ENCODE measurements around the gene SGPP1.
"Not testable (repeated sequence)": the region's sequence is repeated elsewhere in the genome, so short reads cannot be mapped to it uniquely, and the experiment has no call there.

Gene SGPP1, protein sequence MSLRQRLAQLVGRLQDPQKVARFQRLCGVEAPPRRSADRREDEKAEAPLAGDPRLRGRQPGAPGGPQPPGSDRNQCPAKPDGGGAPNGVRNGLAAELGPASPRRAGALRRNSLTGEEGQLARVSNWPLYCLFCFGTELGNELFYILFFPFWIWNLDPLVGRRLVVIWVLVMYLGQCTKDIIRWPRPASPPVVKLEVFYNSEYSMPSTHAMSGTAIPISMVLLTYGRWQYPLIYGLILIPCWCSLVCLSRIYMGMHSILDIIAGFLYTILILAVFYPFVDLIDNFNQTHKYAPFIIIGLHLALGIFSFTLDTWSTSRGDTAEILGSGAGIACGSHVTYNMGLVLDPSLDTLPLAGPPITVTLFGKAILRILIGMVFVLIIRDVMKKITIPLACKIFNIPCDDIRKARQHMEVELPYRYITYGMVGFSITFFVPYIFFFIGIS

DNA sequence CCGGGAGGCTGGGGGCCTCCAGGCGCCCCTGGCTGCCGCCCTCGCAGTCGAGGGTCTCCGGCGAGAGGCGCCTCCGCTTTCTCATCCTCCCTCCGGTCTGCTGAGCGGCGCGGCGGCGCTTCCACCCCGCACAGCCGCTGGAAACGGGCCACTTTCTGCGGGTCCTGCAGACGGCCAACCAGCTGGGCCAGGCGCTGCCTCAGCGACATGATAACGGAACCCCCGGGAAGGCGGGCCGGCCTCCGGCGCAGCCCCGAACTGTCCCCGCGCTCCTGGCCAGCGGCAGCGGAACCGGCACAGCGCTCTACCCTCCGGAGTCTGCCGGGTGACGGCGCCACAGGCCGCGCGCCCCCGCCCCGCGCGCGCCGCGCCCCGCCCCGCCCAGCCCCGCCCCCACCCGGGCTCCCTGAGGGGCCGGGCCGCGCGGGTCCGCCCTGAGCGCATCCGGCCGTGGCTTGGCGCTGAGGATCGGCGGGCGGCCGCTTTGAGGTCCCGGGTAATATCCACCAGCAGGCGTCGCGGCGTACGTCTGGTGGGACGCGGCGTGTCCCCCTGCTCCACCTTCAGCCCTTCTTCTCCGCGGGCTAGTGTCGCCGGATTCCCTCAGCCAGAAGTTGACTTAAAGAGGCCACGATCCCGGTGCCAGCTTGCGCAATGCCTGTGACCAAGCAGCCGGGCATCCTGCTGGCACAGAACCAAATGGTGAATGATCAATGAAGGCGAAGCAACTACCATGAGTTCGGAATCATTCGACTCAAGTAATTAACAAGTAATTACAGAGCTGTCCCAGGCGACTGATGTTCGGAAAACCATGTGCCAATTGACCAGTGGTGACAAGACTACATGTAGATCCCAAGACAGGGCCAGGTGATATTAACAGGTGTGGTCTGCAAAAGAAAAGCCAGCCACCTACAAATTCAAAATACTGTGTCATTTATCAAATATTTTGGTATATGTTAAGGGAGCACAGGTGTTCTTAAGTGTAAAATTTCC is at the start of gene SGPP1:
Gene SGPP1 (minus strand): TSS at position 330 of the 993 bp plus-strand sequence. CDS start 121 bp downstream, at position 209.
- DNase-seq = peak; percentile 65

DNA sequence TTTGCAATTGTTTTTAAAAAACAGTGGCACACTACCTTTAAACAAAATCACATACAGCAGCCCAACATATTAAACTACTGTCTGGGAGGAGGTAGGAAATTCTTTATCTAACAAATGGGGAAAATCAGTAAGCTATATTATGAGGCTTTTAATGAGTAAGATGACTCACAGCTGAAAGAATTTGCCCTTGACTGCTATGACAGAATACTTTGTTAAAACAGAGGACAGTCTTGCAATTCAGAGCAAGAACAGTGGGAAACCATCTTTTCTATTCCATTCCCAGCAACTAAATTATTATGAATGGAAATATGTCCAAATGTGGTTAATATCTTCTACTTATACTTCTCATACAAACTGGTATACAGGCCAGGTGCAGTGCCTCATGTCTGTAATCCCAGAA is 49.2 kb upstream of the SGPP1 start:
- no peak for DNase-seq

DNA sequence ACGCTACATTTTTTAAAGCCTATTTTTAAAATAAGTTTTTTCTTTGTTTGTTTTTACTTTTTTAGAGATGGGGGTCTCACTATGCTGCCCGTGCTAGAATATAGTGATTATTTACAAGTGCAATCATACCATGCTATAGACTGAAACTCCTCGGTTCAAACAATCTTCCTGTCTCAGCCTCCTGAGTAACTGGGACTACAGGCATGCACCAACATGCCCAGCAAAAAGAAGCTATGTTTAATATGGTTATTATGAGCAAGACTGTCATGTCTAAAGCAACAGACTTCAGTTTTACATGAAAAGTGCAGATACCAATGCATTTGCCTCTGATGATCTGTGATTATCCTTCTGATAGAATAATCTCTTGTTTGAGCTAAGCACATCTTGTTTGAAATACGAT is 45.6 kb upstream of the SGPP1 start:
- peak; percentile 50 for DNase-seq

DNA sequence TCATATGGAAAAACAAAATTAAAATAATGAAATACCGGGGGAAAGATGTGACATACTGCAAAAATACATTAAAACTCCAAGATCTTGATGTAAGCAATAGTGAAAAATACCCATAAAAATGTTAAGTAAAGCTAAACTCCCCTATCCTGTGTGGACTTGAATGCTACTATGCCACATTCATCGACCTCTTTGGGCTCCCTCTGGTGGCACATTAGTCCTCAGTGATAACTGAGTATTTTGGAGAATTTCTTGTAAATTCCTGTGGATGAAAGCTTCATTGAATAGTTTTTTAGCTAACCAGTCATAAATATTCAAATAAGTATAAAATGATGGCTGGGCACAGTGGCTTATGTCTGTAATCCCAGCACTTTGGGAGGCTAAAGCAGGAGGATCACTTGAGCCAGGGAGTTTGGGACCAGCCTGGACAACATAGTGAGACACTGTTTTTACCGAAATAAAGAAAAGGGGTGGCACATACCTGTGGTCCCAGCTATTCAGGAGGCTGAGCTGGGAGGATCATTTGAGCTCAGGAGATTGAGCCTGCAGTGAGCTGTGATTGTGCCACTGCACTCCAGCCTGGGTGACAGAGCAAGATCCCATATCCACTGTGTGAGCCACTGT is 42.4 kb upstream of the SGPP1 start:
- peak; percentile 1 for DNase-seq

DNA sequence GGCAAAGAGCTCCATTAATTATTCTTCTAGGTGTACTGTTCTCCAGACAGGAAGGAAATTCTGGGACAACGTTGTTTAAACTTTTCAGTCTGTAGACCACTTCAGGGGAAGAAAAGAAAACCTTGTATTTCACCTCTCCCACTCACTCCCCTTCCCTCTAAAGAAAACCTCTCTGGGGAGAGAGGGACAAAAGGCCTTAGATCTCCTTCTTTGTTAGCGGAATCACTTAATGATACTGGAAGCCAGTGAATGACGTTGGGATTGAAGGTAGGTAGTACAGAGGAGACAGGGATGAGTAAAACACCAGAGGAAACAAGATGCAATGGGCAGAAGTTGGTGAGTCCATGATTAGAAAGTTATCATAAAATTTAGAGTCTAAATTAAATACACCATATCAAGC is 38.7 kb upstream of the SGPP1 start:
- no peak for DNase-seq

DNA sequence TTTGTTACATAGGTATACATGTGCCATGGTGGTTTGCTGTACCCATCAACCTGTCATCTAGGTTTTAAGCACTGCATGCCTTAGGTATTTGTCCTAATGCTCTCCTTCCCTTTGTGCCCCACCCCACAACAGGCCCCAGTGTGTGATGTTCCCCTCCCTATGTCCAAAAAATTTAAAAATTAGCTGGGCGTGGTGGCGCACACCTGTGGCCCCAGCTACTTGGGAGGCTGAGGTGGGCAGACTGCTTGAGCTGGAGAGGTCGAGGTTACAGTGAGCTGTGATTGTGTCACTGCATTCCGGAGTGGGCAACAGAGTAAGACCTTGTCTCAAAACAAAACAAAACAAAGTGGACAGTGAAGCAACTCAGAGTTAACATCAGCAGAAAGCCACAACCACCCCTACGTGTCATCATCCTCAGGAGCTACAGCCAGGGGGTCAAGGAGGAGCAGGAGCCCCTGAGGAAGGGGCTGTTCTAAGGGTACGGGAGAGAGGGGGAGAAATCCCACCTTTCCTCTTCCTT is 36.8 kb upstream of the SGPP1 start:
- no peak for DNase-seq

DNA sequence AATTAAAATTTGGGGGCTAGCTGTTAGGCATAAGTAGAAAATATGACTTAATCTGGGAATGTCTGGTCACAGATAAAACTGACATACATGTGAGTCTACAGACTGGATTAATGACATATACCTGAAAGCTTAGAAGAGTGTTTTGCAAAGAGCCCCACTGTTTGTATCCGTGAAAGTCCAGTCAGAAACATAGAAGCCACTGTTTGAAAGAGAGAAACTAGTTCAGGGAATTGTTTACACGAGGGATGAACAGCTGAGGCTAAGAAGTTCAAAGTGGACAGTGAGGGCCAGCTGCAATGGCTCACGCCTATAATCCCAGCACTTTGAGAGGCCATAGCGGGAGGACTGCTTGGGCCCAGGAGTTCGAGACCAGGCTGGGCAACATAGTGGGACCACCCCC is 36.2 kb upstream of the SGPP1 start:
- DNase-seq = no peak

DNA sequence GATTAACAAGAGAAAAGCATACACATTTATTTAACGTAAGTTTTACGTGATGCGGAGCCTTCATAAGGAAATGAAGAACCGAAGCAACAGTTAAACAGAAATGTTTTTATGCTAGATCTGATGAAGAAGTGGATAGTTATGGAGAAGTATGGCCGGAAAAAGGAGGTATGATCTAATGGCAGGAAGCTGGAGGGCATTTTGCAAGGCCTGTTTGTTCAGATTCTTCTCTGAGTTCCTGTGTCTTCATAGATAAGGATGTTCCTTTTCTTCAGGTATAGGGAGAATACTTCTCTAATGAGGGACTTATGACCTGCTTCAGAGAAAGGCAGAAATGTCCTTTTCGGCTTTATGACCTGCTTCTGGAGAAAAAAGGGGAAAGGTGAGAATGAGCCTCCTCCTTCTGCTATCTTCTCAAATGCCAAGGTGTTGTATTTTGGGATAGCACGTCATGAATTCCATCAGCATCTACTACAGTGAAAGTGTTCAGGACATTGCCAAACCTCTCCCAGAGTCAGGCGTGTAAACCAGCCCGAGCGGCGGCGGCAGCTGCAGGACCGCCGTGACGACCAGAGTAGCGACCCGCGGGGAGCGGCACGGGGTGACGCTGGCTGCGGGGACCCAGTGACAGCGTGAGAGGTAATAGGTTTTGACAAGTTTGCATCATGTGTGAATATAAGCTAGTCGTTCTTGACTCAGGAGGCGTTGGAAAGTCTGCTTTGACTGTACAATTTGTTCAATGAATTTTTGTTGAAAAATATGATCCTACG is 33.7 kb upstream of the SGPP1 start:
- DNase-seq = no peak

DNA sequence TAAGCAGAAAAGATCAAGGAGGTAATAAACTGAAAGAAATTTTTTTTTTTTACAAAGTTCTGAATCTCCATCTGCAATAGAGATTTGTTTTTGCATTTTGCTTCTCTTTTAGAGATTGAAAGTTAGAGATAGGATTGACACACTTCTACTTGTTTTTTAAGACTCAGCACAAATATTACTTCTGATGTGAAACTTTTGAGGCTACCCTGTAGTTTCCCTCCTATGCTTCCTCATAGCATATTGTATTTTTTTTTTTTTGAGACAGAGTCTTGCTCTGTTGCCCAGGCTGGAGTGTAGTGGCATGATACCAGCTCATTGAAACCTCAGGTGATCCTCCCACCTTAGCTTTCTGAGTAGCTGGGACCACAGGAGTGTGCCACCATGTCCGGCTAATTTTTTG is 32.1 kb upstream of the SGPP1 start:
- no peak for DNase-seq

DNA sequence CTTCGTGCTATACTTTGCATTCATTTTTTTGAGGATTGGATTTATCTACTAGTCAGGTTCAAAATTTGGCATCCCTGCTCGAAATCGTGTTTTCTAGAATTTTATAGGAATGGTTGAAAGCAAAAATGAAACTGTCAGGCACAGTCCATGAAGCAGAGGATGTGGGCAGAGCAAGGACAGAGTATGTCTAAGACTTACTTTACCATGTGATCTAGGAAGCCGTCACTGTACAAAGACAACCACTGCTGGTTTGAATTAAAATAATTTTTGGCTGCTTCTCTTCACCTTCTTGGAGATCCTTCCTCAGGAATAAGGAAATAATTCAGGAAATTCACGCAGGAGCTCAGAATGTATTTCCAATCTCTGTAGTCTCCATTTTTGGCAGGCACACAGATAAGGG is 31.6 kb upstream of the SGPP1 start:
- DNase-seq = no peak

DNA sequence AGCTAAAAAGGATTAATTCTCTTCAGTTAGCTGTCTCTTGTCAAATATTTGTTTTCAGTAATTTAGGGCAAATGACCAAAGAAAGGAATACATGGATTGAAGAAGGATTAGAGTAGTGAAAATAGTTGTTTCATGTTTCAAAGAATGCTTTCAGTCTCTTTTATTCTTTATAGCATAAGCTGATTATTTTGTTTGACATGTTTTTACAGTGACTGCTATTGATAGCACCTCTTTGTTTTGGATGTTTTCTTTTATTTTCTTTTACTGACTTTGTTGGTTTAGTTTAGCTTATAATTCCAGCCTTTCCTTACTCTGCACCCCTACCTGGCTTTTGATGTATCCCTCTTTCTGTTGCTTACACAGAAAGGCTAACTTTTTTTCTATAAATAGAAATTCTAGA is 29.3 kb upstream of the SGPP1 start:
- DNase-seq = no peak

DNA sequence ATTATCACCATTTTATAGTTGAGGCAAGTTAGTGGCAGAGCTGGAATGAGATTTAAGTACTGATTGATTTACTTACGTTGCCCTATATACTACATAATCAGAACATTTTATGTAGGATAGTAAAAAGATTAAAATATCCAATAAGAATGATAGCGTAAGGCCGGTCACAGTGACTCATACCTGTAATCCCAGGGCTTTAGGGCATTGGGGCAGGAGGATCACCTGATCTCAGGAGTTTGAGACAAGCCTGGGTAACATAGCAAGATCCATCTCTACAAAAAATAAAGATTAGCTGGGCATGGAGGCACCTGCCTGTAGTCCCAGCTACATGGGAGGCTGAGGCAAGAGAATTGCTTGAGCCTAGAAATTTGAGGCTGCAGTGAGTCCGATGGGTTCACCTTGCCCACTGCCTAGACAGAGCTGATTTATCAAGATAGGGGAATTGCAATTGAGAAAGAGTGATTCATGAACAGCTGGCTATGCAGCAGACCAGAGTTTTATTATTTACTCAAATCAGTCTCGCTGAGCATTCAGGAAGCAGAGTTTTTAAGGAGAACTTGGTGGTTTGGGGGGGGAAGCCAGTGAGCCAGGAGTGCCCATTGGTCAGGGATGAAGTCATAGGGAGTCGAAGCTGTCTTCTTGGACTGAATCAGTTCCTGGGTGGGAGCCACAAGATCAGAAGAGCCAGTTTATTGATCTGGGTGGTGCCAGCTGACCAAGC is 24.7 kb upstream of the SGPP1 start:
- DNase-seq = no peak

DNA sequence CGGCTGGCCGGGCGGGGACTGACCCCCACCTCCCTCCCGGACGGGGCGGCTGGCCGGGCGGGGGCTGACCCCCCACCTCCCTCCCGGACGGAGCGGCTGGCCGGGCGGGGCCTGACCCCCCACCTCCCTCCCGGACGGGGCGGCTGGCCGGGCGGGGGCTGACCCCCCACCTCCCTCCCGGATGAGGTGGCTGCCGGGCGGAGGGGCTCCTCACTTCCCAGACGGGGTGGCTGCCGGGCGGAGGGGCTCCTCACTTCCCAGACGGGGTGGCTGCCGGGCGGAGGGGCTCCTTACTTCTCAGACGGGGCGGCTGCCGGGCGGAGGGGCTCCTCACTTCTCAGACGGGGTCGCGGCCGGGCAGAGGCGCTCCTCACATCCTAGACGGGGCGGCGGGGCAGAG is 23.2 kb upstream of the SGPP1 start:
- not testable (repeated sequence) for DNase-seq

DNA sequence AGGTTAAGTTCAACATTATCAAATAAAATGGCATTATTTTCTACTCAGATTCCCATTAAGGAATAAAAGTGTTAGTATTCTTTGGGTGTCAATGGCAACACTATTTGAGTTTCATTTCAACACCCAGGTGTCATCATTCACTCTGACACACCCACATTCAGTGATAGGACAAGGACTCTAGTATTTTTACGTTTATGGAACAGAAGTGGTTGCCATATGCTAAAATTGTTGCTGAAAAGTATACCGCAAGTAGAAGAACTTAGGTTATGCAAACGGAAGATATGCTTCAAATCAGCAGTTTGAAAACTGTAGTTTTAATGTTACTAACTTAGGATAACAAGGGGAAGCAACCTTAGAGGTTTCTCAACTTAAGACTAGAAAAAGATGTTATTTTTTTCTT is 20.0 kb upstream of the SGPP1 start:
- DNase-seq = no peak

DNA sequence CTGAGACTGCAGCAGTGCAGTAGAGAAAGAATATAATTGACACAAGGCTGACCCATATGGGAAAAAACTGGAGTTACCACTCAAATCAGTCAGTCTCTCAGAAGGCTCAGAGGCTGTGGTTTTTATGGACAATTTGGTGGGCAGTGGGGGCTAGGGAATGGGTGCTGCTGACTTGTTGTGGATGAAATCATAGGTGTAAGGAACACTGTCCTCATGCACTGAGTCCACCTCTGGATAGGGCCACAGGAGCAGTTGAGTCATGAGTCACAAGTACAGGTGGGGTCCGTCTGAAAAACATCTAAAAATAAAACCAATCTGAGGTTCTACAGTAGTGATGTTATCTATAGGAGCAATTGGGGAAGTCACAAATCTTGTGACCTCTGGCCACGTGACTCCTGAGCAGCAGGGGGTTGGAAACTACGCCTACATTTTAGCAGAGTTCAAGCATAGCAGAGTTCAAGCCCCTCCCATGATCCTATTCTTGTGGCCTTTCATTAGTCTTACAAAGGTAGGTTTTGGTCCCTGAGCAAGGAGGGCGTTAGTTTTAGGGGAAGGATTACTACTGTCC is 18.1 kb upstream of the SGPP1 start:
- no peak for DNase-seq

DNA sequence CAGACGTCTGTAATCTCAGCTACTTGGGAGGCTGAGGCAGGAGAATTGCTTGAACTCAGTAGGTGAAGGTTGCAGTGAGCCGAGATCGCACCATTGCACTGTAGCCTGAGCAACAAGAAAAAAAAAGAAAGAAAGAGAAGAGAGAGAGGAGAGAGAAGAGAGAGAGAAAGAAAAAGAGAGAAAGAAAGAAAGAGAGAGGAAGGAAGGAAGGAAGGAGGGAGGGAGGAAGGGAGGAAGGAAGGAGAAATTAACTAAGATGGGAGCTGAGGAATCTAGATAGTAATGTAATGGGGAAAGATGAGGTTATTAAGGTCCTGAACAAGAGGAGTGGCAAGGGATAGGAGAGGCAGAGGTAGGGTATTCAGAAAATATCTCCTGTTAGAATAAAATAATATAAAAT is 17.4 kb upstream of the SGPP1 start:
- no peak for DNase-seq

DNA sequence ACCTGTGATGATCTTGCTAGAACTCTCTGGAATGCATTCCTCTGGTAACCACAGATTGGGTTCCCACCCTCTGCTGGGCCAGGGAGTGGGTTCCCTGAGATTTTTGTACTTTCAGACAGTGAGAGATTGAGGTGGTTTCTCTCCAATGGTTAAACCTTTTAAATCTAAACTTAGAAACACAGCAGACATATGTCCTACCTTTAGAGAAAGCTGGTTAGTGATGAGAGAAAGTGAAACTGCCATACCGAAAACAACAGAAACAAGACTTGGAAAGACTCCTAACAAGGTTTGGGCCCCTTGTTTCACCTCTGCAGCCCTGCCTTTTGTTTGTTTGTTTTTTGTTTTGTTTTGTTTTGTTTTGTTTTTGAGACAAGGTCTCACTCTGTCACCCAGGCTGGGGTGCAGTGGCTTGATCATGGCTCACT is 9.7 kb upstream of the SGPP1 start:
- no peak for DNase-seq

DNA sequence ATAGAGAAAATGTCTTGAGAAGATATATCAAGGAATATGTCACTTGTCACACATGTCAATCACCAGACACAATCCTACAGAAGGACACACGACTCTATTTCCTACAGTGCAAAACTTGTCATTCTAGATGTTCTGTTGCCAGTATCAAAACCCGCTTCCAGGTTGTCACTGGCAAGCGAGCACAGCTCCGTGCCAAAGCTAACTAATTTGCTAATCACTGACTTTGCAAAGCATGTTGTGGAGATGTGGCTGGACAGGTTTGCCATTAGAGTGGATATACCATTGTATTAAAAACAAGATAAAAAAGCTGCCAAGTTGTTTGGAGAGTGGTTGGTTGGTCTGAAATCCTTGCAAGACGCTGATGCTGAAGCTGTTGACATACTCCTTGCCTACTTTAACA is 7.9 kb upstream of the SGPP1 start:
- no peak for DNase-seq

DNA sequence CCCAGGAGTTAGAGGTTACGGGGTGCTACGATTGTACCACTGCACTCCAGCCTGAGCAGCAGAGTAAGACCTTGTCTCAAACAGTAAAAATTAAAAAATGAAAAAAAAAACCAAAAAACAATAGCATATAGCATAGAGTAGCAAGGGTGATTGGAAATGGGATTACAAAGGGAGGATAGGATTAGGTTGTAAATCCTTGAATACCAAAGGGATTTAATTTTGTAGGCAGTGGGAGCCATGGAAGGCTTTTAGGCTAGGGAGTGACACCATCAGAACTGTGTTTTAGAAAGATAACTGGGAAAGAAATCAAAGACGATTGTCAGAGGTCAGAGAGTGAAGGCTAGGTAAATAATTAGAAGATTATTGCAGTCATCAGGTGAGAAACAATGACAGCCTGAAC is 2.8 kb upstream of the SGPP1 start:
- DNase-seq = no peak

DNA sequence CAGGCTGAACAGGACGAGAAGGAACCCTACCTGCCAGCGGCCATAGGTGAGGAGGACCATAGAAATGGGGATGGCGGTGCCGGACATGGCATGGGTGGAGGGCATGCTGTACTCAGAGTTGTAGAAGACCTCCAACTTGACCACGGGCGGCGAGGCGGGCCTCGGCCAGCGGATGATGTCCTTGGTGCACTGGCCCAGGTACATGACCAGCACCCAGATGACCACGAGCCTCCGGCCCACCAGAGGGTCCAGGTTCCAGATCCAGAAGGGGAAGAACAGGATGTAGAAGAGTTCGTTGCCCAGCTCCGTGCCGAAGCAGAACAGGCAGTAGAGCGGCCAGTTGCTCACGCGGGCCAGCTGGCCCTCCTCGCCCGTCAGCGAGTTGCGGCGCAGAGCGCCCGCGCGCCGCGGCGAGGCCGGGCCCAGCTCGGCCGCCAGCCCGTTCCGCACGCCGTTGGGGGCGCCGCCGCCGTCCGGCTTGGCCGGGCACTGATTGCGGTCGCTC is 582 bp downstream of the SGPP1 start:
- peak; percentile 66 for DNase-seq

DNA sequence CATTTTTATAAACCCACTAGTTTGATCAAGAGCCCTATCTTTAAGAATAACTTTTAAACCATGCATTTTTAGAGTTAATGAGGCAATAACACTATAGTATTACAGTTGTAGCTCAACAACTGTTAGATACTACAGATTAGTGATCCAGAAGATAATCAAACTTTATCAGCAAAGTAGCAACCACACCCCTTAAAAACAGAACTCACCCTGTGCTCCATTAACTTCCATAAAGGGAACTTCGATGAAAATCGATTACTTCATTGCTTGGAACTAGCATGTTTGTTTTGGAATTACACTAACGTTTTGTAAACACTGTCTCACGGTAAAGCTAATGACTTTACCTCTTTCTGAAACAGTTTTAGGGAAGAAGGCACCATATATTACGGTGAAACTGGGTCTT is 1.4 kb downstream of the SGPP1 start:
- no peak for DNase-seq

Measured in NCI-H526 treated with DMSO at 0.1 percent for 48 hours (cell line).